HG02852 (cell line): ENCODE results near the gene RAB9A.
A peak's percentile ranks its signal among the peaks of the same experiment; 100 is the strongest.
"Not testable (repeated sequence)": the region's sequence is repeated elsewhere in the genome, so short reads cannot be mapped to it uniquely, and the experiment has no call there.

Source experiments
- ATAC-seq: cut with Tn5 transposase; IDR thresholded peaks from one replicate; pipeline ENCODE4 v1.9.1; 2021; ENCODE audit warnings: mild to moderate bottlenecking, moderate library complexity; ENCODE audit not compliant: unreplicated experiment

Gene RAB9A

GRCh38 chrX:13688958-13689740, at the start of gene RAB9A:
Gene RAB9A (plus strand): TSS chrX:13689128. CDS start chrX:13708747, 19,619 bp downstream.
- peak; percentile 82 for ATAC-seq

DNA sequence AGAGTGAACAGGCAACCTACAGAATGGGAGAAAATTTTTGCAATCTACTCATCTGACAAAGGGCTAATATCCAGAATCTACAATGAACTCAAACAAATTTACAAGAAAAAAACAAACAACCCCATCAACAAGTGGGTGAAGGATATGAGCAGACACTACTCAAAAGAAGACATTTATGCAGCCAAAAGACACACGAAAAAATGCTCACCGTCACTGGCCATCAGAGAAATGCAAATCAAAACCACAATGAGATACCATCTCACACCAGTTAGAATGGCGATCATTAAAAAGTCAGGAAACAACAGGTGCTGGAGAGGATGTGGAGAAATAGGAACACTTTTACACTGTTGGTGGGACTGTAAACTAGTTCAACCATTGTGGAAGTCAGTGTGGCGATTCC, 47.2 kb upstream of the RAB9A start:
- ATAC-seq: not testable (repeated sequence)

DNA sequence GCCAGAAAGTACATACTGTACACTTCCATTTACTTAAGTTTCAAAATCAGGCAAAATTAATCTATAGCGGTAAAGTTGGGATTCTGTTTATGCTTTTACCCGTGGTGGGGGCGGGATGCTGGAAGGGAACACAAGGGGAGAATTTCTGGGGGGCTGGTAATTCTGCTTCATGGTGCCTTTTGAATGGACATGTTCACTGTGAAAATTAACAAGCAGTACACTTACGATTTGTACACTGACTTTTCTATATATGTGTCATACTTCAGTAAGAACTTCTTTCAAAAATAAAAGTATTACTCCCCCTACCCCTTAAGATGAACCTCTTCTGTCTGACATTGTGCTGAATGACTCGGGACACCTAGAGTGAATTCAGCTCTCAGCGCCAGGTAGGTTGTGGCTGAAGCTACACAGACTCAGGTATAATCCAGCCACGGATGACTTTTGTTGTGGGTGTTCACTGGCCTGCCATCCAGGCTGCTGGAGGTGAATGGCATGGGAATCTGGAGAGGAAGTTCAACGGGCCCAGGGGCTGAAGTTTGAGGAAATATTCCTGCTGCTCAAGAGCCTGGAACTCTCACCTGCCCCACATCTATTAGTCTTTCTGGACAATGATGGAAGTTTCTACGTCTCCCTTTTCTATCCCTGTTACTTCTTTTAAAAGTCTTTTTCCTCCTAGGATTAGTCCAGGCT, 43.3 kb upstream of the RAB9A start:
- no peak for ATAC-seq

- no peak for ATAC-seq
These were observed 42.8 kb upstream of the RAB9A start for GRCh38 chrX:13646154-13646549.

GRCh38 chrX:13647709-13648212, 41.2 kb upstream of the RAB9A start:
- ATAC-seq: no peak

DNA sequence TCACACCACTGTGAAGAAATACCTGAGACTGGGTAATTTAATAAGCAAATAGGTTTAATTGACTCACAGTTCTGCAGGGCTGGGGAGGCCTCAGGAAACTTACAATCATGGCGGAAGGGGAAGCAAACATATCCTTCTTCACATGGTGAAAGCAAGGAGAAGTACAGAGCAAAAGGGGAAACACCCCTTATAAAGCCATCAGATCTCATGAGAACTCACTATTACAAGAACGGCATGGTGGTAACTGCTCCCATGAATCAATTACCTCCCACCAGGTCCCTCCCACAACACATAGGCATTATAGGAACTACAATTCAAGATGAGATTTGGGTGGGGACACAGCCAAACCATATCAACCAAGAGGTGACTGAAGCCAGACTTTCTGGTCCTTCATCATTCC, 40.6 kb upstream of the RAB9A start:
- not testable (repeated sequence) for ATAC-seq

DNA sequence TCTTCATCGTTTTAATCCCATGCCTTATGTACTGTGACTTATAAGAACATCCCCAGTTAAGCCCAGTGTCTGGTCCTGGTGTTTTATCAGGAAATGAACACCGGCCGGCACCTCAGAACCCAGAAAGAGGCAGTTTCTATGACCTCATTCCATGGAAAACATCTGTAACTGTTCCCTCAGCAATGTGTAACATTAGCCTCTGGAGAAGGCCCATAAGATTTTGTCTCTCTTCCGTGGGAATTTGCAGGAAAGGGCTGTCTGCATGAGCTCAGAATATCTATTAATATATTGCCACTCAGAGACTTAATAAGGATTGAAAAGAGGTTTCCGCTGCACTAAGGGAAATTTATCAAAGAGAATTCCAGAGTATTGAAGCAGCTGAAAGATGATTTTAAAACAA, 39.1 kb upstream of the RAB9A start:
- no peak for ATAC-seq

DNA sequence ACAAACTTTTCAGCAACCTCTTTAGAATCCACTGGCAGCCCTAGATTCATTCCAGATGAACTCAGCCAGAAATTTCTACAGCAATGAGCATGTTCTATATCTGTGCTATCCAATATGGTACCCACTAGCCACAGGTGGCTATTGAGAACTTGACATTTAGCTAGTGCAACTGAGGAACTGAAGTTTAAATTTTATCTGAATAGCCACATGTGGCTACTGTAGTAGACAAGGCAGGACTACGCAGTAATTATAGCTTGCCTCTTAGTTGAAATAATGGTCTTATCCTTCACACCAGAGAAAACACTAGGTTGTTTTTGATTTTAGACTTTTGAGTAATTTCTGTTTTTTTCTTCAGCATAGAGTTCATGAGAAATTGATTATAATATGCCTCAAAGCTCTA, 38.6 kb upstream of the RAB9A start:
- ATAC-seq: no peak

- no peak for ATAC-seq
These were observed 37.8 kb upstream of the RAB9A start for GRCh38 chrX:13651150-13651549.

- peak; percentile 1 for ATAC-seq
These were observed 36.6 kb upstream of the RAB9A start for GRCh38 chrX:13652287-13652793.

DNA sequence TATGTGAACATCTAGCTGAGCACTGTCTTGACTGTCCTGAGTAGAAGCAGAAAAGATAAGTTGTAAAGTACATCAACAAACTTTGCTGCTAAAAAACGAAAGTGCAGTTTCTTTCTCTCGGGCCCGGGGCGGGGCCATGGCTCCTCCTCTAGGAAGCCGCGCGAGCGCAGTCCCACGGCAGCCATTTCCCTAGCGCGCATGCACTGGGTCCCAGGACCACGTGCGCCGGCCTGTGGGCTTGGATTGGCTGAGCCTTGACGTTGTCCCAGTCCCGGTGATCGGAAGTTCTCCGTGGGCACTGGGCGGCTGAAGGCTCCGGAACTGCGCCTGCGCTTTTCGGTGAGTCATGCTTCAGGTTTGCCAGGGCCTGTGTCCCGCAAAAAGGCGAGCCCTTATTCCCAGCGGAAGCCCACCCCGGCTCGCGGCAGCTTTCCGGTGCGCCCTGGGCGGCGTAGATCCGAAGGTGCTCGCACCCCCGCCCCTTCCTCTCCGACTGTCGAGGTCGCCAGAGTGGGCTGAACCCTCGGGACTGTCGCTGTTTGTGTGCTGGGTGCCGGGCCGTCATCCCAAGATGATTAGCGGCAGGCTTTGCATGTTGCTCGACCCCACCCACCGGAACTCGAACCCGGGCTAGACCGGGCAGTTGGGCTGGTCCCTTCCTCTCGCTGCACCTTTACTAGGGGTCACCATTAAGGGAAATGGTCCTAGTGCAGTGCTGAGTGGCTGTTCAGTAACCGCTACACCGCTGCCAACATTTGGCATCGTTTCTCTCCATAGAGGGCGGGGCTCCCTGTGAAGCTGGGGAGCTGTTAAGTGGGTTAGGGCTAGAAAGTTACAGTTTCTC, 35.9 kb upstream of the RAB9A start, which contains the start of gene TCEANC:
Gene TCEANC (plus strand): TSS at position 292 of the 844 bp plus-strand sequence. CDS start 9,368 bp downstream, outside the sequence.
- peak; percentile 96 for ATAC-seq

GRCh38 chrX:13654116-13654515, 34.8 kb upstream of the RAB9A start:
- ATAC-seq: no peak

DNA sequence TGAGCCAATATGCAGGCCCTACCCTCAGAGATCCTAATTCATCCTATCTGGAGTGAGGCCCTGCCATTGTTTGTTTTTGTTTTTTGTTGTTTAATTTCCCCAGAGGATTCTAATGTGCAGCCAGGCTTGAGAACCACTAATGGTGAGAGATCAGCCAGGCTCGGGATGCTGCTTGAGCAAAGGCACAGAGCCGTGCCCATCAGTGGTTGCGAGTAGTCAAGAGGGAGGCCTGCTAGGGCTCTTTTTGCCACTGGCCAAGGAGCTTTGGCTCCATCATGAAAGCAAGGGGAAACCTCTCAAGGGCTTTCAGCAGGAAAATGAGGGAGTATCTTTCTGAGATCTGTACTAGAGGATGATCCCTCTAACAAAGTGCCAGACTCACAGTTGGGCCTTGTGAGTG, 33.3 kb upstream of the RAB9A start:
- ATAC-seq: no peak

- ATAC-seq: no peak
These were observed 30.3 kb upstream of the RAB9A start for GRCh38 chrX:13658602-13659001.

DNA sequence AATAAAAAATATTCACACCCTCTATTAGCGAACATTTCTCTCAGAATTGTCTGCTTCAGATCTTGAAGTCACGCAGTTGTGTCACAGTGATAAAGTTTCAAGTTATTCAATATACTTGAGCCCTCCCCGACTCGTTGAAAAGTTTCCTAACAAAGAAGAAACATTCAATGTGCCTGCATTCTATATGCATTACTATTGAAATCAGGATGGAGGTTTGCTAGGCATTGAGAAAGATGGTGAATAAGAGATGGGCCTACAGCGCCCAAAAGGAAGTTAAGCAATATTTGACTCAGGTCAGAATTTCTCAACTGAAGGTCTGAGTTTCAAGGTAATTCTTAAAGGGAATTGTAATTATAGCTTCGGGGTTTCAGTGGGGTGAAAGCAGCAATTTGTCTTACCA, 29.9 kb upstream of the RAB9A start:
- ATAC-seq: no peak

- peak; percentile 13 for ATAC-seq
These were observed 27.1 kb upstream of the RAB9A start for GRCh38 chrX:13661735-13662288.

GRCh38 chrX:13662355-13662791, 26.6 kb upstream of the RAB9A start:
- ATAC-seq: peak; percentile 61

DNA sequence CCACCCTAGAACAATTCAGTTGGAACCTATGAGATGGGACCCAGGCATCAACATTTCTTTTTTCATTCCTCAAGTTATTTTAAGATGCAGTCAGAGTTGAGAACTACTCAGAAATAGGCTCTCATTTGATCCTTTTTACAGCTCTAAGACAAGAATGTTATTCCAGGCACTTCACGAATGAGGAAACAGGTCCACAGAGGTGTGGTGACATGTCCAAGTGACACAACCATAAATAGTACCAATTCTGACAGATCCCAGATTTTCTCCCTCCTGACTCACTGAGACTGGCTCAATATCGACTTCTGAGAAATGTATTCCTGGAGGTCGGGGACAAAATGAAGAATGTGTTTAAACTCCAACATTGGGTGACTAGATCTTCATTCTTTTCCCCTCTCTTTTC, 24.9 kb upstream of the RAB9A start:
- ATAC-seq: no peak

DNA sequence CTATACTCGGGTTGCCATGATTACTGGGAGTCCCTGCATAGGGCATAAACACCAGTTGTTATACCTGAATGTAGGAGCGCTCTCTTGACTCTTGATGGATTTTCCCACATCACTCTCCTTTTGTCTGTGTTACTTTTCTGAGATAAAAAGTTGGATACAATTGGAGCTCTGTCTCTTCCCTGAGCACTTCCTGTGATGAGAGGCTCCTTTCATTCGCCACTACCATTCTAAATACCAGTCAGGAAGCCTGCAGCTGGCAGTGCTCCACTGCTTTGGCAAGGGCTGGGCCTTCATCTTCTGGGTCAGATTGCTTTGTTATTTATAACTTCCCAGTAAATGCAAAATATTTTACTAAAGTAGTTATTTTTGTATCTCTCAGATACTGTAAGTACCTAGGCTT, 22.1 kb upstream of the RAB9A start:
- ATAC-seq: no peak

- ATAC-seq: no peak
These were observed 21.0 kb upstream of the RAB9A start for GRCh38 chrX:13667919-13668318.
